ENCODE results near the gene EGFLAM.

Gene EGFLAM

DNA sequence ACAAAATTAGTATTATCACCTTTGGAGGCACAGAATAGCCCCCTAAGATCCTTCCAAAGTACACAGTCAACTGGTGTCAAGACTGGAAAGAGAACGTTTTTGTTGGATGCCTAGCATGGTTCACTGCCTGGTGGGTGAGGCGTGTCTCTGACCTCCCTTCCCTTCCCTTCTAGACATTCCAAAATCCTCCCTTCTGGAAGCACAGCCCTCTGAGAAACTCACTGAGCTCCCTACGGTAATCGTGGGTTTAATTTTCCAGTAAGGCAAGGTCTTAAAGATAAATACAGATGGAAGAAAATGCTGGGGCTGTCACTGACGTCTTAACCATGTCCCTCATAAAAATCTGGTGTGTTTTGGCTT lies 159.3 kb downstream of the EGFLAM start:
- no peak for DNase-seq (ENCODE audit: low read depth, low spot score)

DNA sequence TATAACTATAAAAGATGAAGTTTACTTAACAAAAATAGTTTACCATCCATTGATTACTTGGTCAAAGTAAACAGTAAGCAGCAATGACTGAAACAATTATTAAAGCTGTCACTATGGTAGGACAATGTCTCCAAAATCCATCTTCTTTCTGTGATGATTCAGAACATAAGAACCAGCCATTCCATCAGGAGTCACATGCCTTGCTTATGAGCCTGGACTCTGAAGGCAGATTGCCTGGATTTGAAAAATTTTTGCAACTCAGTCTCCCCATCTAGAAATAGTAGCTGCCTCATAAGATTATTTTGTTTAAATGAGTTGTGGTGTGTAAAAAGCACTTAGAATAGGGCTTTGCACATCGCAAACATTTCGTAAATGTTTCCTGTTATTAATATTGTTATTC lies 161.9 kb downstream of the EGFLAM start:
- no peak for DNase-seq (ENCODE audit: low read depth, low spot score)

GRCh38 chr5:38420691-38421390 lies 162.5 kb downstream of the EGFLAM start:
- peak; percentile 54 for DNase-seq (ENCODE audit: low read depth, low spot score)

DNA sequence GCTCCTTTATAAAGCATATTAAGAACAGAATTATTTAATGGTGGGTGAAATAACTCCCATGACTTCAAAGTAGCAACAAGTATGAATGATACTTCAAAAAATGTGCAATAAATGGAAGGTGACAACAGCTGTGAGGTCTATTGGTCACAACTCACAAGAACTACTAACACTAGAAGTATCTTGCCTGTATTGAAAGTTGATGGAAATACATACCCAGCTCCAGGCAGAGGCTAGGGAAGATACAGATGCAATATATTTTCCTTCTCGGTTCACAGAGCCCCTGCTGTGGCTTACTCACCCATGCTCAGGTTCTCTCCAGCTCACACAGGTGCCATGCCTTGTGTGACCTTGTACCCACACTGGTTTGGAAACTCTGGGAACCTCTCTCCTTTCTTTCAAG lies 164.3 kb downstream of the EGFLAM start:
- DNase-seq (ENCODE audit: low read depth, low spot score) = no peak

DNA sequence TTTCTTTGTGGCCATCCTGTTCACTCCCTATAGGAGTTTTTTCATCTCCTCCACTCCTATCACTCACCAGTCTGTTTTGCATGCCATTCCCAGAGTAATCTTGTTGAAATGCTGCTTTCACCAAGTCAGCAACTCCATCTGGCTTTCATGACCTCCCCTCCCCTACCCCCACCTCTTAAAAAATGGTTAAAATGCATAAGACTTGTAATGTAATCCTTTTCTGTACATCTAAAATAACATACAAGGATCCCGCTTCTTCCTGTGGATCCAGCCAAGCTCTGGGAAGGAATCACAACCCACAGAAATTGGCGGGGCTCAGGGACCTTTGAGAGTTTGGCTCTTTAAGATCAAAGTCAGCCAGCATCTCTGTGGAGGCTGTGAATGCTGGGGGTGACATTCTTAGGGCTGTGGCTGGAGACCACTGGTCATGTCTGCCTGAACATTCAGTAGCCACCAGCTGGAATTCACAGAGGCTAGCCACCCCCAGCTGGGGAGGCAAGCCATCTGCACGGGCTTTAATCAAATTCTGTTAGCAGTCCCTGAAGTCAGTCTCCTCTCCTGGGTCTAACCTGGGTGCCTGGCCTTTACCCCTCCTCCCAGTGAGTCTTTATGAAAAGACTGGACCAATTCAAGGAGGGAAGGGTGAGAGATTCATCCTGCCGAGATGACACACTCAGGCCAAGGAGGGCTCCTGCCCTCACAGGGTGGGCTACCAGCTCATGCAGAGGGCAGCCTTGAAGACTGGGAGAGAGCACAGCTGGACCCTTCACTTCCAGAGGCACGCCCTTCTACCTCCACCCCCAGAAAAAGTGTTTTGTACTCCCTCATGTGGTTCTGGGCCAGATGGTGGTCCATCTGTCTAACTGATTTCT lies 165.2 kb downstream of the EGFLAM start:
- no peak for DNase-seq (ENCODE audit: low read depth, low spot score)

- DNase-seq (ENCODE audit: low read depth, low spot score) = no peak
Measured at GRCh38 chr5:38424148-38425060, 166.0 kb downstream of the EGFLAM start.

GRCh38 chr5:38426490-38426889 lies 168.1 kb downstream of the EGFLAM start:
- DNase-seq (ENCODE audit: low read depth, low spot score) = no peak

DNA sequence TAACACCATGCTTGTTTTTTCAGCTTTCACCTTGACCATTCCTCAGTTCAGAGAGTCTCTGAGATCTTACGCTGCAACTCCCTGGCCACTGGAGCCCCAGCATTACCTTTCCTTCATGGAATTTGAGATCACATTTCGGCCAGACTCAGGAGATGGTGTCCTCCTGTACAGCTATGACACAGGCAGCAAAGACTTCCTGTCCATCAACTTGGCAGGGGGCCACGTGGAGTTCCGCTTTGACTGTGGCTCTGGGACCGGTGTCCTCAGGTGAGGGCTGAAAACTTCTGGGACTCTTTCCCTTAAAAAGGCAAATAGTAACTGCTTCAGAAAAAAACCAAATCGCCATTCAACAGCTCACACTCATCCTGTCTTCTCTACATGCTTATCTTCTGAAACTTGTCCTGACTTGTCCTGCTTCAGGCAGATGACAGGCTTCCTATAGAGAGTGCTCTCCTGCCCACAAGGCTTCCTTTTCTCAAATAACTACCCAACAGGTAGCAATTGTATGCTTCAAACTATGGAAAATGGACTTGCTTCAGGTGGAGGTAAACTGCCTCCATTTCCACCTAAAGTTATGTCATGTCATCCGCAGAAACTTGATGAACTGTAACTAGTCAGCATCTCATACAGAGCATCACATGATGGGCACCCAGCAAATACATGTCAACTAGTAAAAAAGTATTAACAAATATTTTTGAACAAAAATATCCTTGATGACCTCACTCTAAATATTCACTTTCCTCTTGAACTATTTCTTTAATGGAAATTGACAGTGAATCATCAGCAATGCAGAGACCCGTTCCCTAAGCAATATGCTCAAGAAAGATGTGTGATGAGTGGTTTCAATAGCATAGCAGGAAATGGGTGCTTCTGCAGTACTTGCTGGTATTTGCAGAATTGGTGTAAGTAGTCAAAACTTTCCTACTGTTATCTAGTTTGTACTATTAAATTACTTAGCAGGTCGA lies 168.9 kb downstream of the EGFLAM start:
- DNase-seq (ENCODE audit: low read depth, low spot score) = no peak

- no peak for DNase-seq (ENCODE audit: low read depth, low spot score)
Measured at GRCh38 chr5:38431242-38431853, 173.0 kb downstream of the EGFLAM start.

- no peak for DNase-seq (ENCODE audit: low read depth, low spot score)
Measured at GRCh38 chr5:38433160-38433861, 175.0 kb downstream of the EGFLAM start.

DNA sequence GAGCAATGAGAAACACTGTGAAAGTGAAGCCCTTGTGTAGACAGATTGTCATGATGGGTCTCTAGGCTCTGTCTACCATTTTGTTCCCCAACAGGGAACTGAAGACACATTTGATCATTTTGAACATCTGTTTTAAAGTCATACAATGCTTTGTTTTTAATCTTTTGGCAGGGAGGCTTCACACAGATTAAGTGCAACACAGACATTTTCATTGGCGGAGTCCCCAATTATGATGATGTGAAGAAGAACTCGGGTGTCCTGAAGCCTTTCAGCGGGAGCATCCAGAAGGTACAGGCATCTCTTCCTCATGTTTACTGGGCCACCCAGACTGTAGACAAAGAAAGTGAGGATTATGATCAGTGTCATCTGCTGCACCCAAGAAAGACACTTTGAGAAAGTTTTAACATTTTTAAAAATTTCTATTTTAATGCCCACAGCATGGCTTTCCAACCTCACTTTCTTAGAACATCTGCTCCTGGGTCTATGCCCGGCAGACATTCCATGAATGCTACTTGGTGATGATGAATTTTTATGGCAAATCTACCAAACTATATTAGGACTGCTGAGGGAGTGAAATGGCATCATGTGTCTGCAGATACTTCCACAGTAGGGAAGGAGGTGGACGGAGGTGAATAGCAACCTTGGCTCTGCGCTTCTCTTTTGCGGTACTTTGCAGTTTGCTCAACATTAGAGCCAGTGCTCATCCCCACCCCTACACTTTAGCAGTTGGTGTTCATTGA lies 176.8 kb downstream of the EGFLAM start:
- no peak for DNase-seq (ENCODE audit: low read depth, low spot score)

- no peak for DNase-seq (ENCODE audit: low read depth, low spot score)
Measured at GRCh38 chr5:38438757-38439156, 180.4 kb downstream of the EGFLAM start.

GRCh38 chr5:38441453-38442246 lies 183.3 kb downstream of the EGFLAM start:
- peak; percentile 91 for DNase-seq (ENCODE audit: low read depth, low spot score)

GRCh38 chr5:38442247-38442573 lies 183.9 kb downstream of the EGFLAM start:
- no peak for DNase-seq (ENCODE audit: low read depth, low spot score)

DNA sequence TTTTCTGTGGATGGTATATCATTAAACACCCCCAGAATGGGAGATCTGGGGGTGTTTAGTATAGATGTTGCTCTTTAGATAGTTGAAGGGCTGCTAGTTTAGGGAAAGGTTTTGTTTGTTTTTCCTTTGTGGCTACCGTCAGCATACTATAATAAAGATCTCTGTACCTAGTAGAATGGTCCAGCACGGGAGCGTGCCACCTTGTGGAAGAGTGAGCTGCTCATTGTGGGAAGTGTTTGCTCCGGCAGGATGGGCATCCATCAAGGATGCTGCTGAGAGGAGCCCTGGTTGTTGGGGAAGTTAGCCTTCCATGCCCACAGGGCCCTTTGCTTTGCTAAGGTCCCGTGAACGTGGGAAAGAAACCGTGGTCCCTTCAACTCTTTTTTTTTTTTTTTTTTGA lies 185.0 kb downstream of the EGFLAM start:
- DNase-seq (ENCODE audit: low read depth, low spot score) = no peak

GRCh38 chr5:38445374-38446028 lies 187.1 kb downstream of the EGFLAM start:
- no peak for DNase-seq (ENCODE audit: low read depth, low spot score)

- DNase-seq (ENCODE audit: low read depth, low spot score) = no peak
Measured at GRCh38 chr5:38446029-38446522, 187.7 kb downstream of the EGFLAM start.

DNA sequence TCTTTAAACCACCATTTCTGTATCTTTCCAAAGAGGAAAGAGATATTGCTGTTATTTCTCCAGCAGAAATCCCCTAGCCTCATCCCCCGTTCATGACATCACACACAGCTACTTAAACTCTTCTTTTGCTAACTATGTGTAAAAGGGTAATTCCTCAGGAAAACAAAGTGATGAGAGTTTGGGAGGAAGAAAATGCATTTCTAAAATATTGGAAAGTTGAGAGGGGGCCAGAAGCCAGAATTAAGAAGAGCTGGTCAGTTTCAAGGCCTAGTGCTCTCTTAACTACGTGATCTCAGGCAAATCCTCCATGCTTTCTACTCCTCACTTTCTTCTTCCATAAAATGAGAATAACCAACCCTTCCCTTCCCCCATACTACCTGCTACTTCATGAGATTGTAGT lies 188.7 kb downstream of the EGFLAM start:
- DNase-seq (ENCODE audit: low read depth, low spot score) = no peak
